ENCODE results near the gene SCN5A. TPM values are rescaled to one million over a fixed set of nuclear protein-coding genes. Genes with fewer than 3 reads are reported as not detected.

SCN5A gene
- total and polyA plus RNA-seq, 10 donors = 0.02 to 1.2 (median 0.17) TPM; not detected in 3

DNA sequence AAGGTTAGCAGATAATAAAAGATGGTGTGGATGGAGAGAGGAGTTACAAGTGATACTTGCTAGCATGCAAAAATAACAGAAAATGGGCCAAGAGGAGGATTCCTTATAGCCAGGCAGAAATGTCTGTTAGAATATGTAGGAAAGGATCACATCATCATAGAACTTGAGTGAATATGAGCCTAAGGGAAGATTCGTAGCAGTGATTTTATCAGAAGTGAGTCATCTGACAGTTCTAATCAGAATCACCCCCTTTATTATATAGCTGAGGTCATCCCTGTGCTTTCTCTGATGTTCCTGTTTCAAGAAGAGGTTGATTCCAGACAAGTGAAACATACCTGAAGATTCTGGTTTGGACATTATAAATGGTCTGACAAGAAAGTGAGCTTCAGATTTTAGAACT, 130.5 kb downstream of the SCN5A start:
- TF ChIP-seq POLR2A (IDR thresholded peaks at IDR 0.05) (no peak), POLR2AphosphoS5 (IDR thresholded peaks at IDR 0.05) (no peak)
- TF ChIP-seq, protein P1, sequence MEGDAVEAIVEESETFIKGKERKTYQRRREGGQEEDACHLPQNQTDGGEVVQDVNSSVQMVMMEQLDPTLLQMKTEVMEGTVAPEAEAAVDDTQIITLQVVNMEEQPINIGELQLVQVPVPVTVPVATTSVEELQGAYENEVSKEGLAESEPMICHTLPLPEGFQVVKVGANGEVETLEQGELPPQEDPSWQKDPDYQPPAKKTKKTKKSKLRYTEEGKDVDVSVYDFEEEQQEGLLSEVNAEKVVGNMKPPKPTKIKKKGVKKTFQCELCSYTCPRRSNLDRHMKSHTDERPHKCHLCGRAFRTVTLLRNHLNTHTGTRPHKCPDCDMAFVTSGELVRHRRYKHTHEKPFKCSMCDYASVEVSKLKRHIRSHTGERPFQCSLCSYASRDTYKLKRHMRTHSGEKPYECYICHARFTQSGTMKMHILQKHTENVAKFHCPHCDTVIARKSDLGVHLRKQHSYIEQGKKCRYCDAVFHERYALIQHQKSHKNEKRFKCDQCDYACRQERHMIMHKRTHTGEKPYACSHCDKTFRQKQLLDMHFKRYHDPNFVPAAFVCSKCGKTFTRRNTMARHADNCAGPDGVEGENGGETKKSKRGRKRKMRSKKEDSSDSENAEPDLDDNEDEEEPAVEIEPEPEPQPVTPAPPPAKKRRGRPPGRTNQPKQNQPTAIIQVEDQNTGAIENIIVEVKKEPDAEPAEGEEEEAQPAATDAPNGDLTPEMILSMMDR (IDR thresholded peaks at IDR 0.05 in 8 of 11, conservative IDR thresholded peaks at IDR 0.05 in 3 of 11) = no peak
- no peaks in the 10 kb centered on the region for H3K27me3 ChIP-seq (replicated peaks in 1 of 7)
- 72 to 94% (median 89%) methylated on average over 1 of the region's 1 CpG for WGBS, 5 donors
- no peak overlapping the region for H3K4me3 ChIP-seq
- intact Hi-C loops (cut with DNase I; ENCODE audit: low total_unique reads) = loop anchor here (10.0 kb wide), 2 partner anchors 326 to 776 kb away; no protein-coding TSS in a partner anchor
- peaks cover 0 to 20% (median 0%) of the 10 kb centered on the region in 6 donors for H3K4me1 ChIP-seq
- no peak for DNase-seq
- no peaks in the 10 kb centered on the region for H3K9me3 ChIP-seq
- H3K36me3 ChIP-seq = peaks cover 0 to 79% (median 26%) of the 10 kb centered on the region in 6 donors
- H3K27ac ChIP-seq = peak overlapping the region in 1 of 8 donors; percentile 29

DNA sequence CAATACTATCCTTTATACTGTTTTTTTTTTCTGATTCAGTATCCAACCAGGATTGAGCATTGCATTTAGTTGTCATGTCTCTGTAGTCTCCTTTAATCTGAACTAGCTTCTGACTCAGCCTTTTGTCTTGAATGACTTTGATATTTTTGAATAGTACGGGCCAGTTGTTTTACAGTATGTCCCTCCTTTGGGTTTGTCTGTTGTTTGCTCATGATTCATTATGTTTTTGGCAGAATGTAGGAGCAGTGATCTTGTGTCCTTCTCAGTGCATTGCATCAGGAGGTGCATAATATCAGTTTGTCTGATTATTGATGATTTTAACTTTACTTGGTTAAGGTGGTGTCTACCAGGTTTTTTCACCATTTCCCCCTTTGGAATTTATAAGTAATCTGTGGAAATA, 132.8 kb downstream of the SCN5A start:
- intact Hi-C loops (cut with DNase I; ENCODE audit: low total_unique reads) = loop anchor here (10.0 kb wide), 2 partner anchors 328 to 778 kb away; no protein-coding TSS in a partner anchor
- 0 to 97% (median 28%) methylated on average over 1 of the region's 1 CpG for WGBS, 5 donors
- DNase-seq = no peak

DNA sequence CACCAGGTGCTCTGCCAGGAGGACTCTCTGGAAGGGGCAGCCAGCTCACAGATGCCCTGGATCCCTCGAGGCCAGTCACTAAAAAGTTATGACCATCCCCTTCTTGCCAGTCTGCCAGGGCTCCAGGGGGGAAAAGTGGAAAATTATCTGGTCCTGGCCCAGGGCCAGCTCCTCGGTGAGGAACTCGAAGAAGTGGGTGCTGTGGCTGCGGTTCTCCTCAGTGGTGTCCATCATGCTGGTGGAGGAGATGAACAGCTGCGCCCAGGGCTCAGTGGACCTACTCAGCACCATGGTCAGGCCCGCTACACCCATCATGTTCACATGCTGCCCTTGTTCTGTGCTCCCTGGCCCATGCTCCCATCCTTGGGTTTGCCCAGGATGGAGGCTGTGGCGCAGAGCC, 134.1 kb downstream of the SCN5A start:
- Histone ChIP-seq H3K4me1 (peaks cover 0 to 14% (median 0%) of the 10 kb centered on the region in 6 donors), H3K4me3 (no peak overlapping the region), H3K36me3 (peaks cover 0 to 88% (median 33%) of the 10 kb centered on the region in 6 donors), H3K9me3 (no peaks in the 10 kb centered on the region), H3K27ac (no peak overlapping the region), H3K27me3 (replicated peaks in 1 of 7) (no peaks in the 10 kb centered on the region)
- intact Hi-C loops (cut with DNase I; ENCODE audit: low total_unique reads) = loop anchor here (10.0 kb wide), 2 partner anchors 329 to 779 kb away; no protein-coding TSS in a partner anchor
- 88 to 96% (median 95%) methylated on average over 5 to 7 of the region's 7 CpGs for WGBS, 5 donors
- peak; percentile 41 for DNase-seq
- TF ChIP-seq, protein P1 (IDR thresholded peaks at IDR 0.05 in 8 of 11, conservative IDR thresholded peaks at IDR 0.05 in 3 of 11) = no peak
- no peak for TF ChIP-seq POLR2A (IDR thresholded peaks at IDR 0.05)
- no peak for TF ChIP-seq POLR2AphosphoS5 (IDR thresholded peaks at IDR 0.05)

More for the DNA sequence above, 132.8 kb downstream of the SCN5A start:
- TF ChIP-seq, protein P1 (IDR thresholded peaks at IDR 0.05 in 8 of 11, conservative IDR thresholded peaks at IDR 0.05 in 3 of 11) = no peak
- TF ChIP-seq POLR2AphosphoS5 (IDR thresholded peaks at IDR 0.05) = no peak
- no peak for TF ChIP-seq POLR2A (IDR thresholded peaks at IDR 0.05)
- H3K4me1 ChIP-seq = peaks cover 0 to 20% (median 0%) of the 10 kb centered on the region in 6 donors
- H3K4me3 ChIP-seq = no peak overlapping the region
- peaks cover 0 to 79% (median 28%) of the 10 kb centered on the region in 6 donors for H3K36me3 ChIP-seq
- no peak overlapping the region for H3K27ac ChIP-seq
- no peaks in the 10 kb centered on the region for H3K9me3 ChIP-seq
- no peaks in the 10 kb centered on the region for H3K27me3 ChIP-seq (replicated peaks in 1 of 7)

DNA sequence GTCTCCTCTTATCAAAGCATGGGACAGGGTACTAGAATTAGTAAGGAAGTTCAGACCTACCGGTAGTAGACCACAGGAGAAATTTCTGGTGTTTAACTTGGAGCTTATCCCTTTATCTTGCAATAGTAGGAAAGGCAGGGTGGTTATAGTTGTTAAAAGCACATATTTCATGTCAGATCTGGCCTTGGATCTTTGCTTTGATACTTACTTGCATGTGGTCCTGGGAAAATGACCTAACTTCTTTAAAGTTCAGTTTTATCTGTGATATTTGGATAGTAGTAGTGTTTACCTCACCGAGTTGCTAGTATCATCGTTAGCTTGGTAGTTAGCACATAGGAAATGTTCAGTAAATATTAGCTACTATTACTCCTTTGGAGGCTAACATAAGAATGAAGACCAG, 137.9 kb downstream of the SCN5A start:
- H3K9me3 ChIP-seq = no peaks in the 10 kb centered on the region
- no peak overlapping the region for H3K4me3 ChIP-seq
- no peaks in the 10 kb centered on the region for H3K27me3 ChIP-seq (replicated peaks in 1 of 7)
- H3K4me1 ChIP-seq = no peaks in the 10 kb centered on the region
- TF ChIP-seq POLR2AphosphoS5 (IDR thresholded peaks at IDR 0.05) (no peak), POLR2A (IDR thresholded peaks at IDR 0.05) (no peak)
- TF ChIP-seq, protein P1 (IDR thresholded peaks at IDR 0.05 in 8 of 11, conservative IDR thresholded peaks at IDR 0.05 in 3 of 11) = no peak
- WGBS, 5 donors = 79 to 91% (median 85%) methylated on average over 3 of the region's 3 CpGs
- H3K27ac ChIP-seq = no peak overlapping the region
- DNase-seq = no peak
- intact Hi-C loops (cut with DNase I; ENCODE audit: low total_unique reads) = loop anchor here (10.0 kb wide), 2 partner anchors 333 to 783 kb away; no protein-coding TSS in a partner anchor
- peaks cover 0 to 95% (median 41%) of the 10 kb centered on the region in 6 donors for H3K36me3 ChIP-seq
